ENCODE data around the gene FAM229B.

The FAM229B gene

DNA sequence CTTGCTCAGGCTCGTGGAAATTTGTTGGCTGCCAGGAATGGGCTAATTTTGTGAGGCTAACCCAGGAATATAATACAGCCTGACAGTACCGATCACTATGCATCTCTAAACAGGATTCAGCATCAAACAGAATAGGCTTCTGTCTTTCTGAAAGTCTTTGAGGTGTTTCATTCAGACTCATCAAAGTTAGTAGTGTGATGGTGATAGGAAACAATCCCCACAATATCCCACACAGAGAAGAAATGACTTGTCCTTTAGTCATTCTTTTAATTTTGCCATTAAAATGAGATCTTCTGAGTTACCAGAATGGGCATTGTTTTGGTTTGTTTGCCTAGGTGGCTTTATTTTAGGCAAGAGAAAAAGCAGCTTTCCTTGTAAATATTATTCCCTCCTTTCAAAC, 54.3 kb downstream of the FAM229B start:
- no peak for DNase-seq (ENCODE audit: low read depth, low spot score)

DNA sequence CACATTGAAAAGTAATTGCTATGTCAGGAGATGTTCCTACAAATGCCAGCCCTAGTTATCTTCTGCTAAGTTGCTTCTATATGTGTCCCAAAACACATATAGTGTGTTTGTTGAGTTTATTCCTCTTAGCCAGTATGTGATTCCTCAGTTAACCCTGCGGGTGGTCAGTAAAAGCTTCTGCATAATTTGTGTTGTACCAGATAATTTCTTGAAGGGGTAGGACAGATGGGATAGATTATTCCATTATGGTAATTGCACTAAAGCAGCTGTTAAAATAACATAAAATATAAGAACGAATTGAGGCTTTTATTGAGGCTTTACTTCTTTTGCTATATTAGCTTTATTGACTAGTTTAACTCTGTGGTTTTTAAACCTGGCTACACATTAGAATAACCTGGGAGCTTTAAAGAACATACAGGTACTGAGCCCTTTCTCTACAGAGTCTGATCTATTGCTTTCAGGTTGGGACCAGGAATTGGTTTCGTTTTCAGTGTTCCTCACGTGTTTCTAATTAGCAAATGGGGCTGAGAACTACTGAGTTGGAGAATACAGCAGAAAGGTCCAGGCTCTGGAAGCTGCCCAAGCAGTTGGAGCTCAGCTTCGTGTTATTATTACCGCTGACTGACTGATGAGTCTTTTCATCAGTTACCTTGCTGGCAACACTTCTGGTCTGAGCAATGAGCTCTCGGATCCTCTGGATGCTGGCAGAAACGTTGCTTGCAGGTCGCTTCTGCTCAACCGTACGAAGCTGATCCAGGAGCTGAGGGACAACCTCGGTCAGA, 56.9 kb downstream of the FAM229B start:
- no peak for DNase-seq (ENCODE audit: low read depth, low spot score)

DNA sequence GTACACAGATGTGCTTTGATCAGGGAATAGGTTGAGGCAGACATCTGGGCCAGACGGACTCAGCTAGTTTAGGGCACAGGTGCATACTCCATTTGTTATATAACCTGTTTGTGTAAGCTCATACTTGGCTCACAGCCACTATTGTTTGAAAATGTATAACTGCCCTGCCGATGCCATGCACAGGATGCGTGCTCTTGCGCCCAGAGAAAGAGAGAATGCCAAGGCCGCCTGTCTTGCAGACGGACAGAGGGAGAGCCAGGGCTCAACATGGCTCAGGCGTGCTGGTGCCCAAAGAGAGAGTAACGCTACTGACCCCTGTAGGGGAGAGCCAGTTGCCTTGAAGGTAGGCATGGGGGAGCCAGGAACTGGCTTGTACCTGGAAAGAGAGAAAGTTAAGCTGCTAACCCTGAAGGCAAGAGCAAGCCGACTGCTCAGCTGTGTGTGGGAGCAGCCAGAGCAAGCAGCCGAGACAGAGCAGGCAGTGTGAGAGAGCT, 57.7 kb downstream of the FAM229B start:
- DNase-seq (ENCODE audit: low read depth, low spot score), result peak; percentile 29

DNA sequence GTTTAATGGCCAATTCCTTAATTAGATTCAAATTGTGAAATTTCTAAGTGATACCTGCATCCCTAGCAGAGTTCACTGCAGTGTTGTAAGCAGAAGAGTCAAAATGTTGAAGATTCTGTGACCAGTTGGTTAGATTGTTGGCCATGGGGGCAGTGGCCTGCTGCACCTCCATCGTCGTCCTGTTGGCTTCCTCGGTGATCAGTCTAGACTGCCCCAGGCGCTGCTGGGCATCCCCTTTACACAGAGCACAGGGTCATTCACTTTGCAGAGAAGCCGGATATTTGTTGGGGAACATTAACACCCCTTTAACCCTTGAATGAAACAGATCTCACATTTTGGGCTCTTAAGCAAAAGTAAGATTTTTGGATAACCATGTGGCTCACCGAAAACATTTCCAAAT, 60.7 kb downstream of the FAM229B start:
- DNase-seq (ENCODE audit: low read depth, low spot score), result peak; percentile 20

DNA sequence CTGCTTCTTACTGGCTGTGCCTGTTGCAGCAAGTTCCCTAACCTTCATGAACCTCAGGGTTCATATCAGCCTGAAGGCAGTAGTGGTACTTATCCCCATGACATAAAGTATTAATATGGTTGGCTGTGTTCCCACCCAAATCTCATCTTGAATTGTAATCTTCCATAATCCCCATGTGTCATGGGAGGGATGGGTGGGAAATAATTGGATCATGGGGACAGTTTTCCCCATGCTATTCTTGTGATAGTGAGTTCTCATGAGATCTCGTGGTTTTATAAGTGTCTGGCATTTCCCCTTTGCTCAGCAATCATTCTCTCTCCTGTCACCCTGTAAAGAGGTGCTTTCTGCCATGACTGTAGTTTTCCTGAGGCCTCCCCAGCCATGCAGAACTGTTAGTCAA, 61.8 kb downstream of the FAM229B start:
- DNase-seq (ENCODE audit: low read depth, low spot score), result no peak

DNA sequence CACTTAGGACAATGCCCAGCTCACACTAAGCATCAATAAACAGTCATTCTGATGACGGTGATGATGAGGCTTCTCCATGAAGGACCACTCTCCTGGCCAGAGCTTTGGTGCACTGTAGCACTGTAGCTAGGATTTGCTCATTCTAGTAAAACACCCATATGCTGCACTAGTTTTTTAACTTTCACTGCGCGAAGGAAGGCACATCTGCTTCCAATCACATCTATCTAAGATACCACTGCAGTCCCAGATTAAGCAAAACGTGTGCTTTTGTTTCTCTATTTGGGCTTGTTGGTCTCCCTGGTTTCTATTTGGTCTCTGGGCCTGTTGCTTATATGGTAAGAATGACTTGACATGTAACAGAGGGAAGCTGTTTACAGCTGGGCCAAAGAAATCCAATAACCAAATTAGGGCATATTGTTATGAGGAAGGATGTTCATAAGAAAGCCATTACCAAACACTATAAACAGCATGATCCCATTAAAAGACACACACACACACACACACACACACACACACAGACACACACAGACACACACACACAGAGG, 62.4 kb downstream of the FAM229B start:
- no peak for DNase-seq (ENCODE audit: low read depth, low spot score)

DNA sequence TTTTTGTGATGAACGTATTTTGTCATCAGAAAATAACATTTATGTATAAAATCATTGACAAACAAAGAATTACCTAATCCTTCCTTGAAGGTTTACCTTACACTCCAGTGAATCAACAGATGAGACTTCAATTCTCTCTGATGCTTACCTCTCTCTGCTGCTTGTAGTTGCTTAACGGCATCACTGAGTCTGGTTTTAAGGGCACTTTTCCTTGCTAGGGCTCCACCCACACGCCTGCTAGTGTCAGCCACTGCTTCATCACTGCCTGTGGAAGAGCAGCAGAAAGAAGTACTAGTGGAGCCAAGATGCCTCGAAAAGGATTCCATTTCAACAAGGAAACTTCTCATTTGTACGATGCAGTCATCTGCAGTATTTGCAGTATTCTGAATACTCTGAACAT, 63.0 kb downstream of the FAM229B start:
- DNase-seq (ENCODE audit: low read depth, low spot score), result no peak

Data from ELF-1 (cell line).